ENCODE results near the gene LRRC15.

GRCh38 chr3:194386066-194386465, 16.5 kb upstream of the LRRC15 start:
- no peak for TF ChIP-seq CTCF (IDR thresholded peaks at IDR 0.05; ENCODE audit: low read depth, low read length, poor library complexity, severe bottlenecking)
- no peak for TF ChIP-seq EZH2phosphoT487 (IDR thresholded peaks at IDR 0.05; ENCODE audit: borderline replicate concordance, low read length)

Measured in DOHH2 (cell line).